HG03159 (cell line): Measurements from ENCODE around the gene PABPC1L.
"Not testable (repeated sequence)": the region's sequence is repeated elsewhere in the genome, so short reads cannot be mapped to it uniquely, and the experiment has no call there.

Source experiments
- ATAC-seq: cut with Tn5 transposase; IDR thresholded peaks from one replicate; pipeline ENCODE4 v1.9.1; 2021; ENCODE audit warnings: mild to moderate bottlenecking, moderate library complexity; ENCODE audit not compliant: unreplicated experiment

The PABPC1L gene

GRCh38 chr20:44909872-44910689, at the start of gene PABPC1L:
TSS of gene PABPC1L (plus strand) at chr20:44910060. CDS start at chr20:44910144, 84 bp downstream.
- ATAC-seq: peak; percentile 80

DNA sequence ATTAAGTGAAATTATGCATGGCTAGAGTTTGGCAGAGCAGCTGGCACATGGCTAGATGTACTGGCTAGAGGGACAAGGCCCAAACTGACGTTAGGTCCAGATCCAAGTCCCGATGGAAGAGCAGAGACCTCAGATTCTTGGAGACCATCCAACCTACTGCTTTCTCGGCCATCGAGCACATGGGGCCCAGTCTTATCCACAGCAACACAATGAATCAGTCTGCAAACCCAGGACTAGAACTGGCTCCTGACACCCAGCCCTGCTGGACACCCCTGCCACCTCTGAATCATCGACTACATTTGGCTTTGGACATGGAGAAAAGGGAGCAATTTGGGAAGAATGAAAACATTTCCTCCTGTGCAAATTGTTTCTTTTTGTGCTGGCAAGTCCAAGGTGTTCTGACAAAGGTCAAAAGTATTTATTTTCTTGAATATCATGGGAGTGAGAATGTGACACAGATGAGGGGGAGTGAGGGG, 48.3 kb upstream of the PABPC1L start:
- no peak for ATAC-seq

DNA sequence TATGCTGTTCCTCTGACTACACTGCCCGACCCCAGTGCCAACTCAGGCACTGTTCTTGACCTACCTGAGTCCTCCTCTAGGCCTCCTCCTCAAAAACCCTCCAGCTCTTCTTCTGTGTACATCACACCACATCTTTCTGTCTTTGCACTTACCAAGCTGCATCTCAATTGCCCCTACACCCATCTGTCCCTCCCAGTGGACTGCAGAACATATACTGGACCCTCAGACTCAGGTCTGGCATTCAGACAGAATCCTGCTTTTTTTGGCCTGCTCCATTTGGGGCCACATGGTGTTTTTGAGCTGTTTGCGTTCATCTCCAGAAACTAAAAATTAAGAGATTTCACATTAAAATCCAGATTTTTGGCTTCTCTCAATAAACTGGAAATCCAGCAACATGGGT, 47.6 kb upstream of the PABPC1L start:
- no peak for ATAC-seq

DNA sequence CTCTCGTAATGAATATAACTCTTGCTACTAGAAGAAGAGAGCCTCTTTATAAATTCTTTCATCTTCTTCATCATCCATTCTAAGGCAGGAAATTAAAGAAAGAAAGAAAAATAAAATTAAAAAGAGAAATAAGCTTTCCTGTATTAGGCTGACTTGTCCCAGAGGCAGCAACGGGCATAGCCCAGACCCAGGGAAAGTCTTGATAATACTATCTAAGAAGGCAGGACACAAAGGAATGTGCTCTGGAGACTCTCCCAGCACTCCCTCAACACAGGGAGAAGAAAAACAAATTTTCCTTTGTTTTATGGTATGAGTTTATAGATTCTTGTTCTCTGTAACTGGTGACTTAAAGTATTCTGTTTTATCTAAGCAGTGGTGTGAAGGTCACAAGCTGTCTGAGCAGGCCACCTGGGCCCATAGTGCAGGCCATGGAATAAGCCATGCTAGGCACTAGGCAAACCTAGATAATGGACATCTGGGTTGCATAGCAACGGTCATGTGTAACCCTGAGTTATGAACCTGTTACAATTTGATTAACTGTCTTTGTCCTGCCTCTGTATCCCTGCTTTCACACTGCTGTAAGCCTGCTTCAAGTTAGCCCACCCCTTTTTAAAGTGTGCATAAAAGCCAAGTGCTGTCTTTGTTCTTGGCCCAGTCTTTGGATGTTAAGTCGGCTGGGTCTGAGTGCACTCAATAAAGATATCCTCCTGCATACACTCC, 46.3 kb upstream of the PABPC1L start:
- ATAC-seq: not testable (repeated sequence)

- ATAC-seq: not testable (repeated sequence)
These were observed 45.4 kb upstream of the PABPC1L start for GRCh38 chr20:44864493-44864892.

GRCh38 chr20:44866703-44867335, 43.0 kb upstream of the PABPC1L start:
- ATAC-seq: no peak

DNA sequence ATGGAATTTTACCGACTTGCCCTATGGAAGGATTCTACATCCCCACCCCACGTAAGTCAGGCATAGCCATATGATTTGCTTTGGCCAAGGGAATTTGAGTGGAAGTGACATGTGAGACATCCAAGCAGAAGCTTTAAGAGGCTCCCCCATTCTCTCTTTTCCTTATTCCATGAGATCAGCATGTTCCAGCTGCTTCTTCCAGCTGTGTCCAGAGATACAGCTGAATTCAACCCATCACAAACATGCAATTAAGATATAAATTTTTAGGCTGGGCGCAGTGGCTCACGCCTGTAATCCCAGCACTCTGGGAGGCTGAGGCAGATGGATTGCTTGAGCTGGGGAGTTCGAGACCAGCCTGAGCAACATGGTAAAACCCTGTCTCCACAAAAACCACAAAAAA, 40.4 kb upstream of the PABPC1L start:
- no peak for ATAC-seq

- ATAC-seq: not testable (repeated sequence)
These were observed 27.5 kb upstream of the PABPC1L start for GRCh38 chr20:44882360-44882759.

DNA sequence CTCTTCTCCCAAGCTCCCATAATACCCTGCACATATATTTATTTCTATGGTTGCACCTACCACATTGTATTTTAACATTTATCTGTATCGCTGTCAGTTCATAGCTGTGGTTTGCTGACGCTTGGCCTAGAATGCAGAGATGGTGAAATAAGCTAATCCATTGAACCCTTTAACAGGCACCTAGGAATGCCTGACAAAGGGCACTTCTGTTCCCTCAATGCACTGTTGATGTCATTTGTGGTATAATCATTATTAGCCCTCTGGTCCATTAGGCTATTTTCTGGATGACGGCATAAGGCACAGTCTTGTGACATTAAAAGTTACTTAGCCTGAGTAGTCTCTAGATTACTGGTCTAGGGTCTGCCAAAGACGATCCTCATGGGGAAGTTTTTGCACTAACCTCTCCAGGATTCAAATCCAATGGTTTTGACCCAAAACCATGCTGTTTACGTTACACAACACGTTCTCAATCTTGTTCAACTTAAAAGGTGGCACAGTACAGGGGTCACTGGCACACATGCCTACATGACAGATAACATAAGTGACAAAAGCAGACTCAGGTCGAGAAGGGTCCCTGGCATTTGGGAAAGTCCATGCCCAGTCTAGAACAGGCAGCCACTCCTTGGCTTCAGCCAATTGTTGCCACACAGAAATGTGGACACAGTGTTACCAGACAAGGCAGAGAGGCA, 26.5 kb upstream of the PABPC1L start:
- ATAC-seq: no peak

GRCh38 chr20:44884907-44885391, 24.9 kb upstream of the PABPC1L start:
- ATAC-seq: no peak

GRCh38 chr20:44885392-44886265, 24.2 kb upstream of the PABPC1L start, which contains the start of gene YWHAB:
TSS of gene YWHAB (plus strand) at chr20:44885705. CDS start at chr20:44901534, 15,829 bp downstream.
- ATAC-seq: peak; percentile 91

GRCh38 chr20:44886266-44886651, 23.6 kb upstream of the PABPC1L start:
- no peak for ATAC-seq

- no peak for ATAC-seq
These were observed 23.0 kb upstream of the PABPC1L start for GRCh38 chr20:44886828-44887227.

DNA sequence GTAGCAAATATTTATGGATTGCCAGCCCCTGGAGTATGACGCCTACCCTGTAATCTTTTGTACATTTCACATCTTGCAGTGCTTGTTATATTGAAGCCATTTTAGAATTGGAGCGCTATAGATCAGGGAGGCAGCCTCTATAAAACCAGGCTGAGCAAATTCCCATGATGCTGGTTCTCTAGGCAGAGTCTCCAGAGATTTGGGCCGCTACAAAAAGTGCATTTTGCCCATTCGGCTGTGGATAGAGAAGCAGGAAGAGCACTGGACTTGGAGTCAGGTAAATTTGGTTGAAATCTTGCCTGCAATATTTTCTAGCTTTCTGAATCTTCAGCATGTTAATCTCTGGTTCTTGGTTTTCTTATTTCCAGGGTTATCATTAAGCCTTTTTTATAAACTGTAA, 22.4 kb upstream of the PABPC1L start:
- no peak for ATAC-seq

- no peak for ATAC-seq
These were observed 21.4 kb upstream of the PABPC1L start for GRCh38 chr20:44888226-44889103.

GRCh38 chr20:44891826-44892225, 18.0 kb upstream of the PABPC1L start:
- ATAC-seq: no peak

GRCh38 chr20:44894959-44895358, 14.9 kb upstream of the PABPC1L start:
- ATAC-seq: no peak

DNA sequence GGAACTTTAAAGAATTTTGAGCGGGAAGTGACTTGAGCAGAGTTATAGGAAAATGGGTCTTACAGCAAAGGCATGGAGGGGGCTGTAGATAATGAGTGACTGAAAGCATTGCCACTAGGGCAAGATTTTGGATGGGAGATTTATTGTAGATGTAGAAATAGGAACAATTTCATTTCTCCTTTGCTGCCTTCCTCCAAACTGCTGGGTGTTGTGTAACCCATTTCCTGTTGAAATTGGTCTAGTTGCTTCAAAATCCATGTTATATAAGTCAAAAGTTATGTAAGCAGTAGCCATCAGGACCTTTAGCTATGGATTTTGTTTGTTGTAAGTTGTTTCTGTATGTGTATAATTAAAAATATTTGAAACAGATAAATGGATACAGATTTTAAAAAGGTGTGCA, 13.3 kb upstream of the PABPC1L start:
- no peak for ATAC-seq

- no peak for ATAC-seq
These were observed 12.7 kb upstream of the PABPC1L start for GRCh38 chr20:44897133-44897532.
